ENCODE measurements around the gene ADGRG1. TPM values are rescaled to one million over a fixed set of nuclear protein-coding genes. Genes with fewer than 3 reads are reported as not detected.

The ADGRG1 gene
- total RNA-seq, 2 donors from 2014 or later: 53.7 to 61.6 TPM

DNA sequence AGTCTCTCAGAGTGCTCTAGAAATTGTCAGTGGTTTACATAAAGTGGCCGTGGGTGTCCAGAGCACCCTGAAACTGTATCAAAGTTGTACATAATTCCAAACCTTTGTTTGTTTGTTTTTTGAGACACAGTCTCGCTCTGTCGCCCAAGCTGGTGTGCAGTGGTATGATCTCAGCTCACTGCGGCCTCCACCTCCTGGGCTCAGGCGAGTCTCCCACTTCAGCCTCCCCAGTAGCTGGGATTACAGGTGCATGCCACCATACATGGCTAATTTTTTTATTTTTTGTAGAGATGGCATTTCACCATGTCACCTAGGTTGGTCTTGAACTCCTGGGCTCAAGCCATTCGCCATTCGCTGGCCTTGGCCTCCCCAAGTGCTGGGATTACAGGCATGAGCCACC is 24.3 kb upstream of the ADGRG1 start:
- peaks cover 75% of the 10 kb centered on the region for H3K4me1 ChIP-seq
- no peak for ATAC-seq
- H3K27me3 ChIP-seq: no peaks in the 10 kb centered on the region
- H3K4me3 ChIP-seq: no peak overlapping the region
- intact Hi-C loops (cut with DNase I): no loop called here
- H3K9me3 ChIP-seq: no peaks in the 10 kb centered on the region
- no peak for DNase-seq
- peak overlapping the region in 2 of 4 donors; percentile 33 to 92 for H3K27ac ChIP-seq
- no peaks in the 10 kb centered on the region for H3K36me3 ChIP-seq (replicated peaks in 1 of 2; ENCODE audit: insufficient read depth in 1 of 2, low read depth in 2 of 2)
- TF ChIP-seq, protein P1, sequence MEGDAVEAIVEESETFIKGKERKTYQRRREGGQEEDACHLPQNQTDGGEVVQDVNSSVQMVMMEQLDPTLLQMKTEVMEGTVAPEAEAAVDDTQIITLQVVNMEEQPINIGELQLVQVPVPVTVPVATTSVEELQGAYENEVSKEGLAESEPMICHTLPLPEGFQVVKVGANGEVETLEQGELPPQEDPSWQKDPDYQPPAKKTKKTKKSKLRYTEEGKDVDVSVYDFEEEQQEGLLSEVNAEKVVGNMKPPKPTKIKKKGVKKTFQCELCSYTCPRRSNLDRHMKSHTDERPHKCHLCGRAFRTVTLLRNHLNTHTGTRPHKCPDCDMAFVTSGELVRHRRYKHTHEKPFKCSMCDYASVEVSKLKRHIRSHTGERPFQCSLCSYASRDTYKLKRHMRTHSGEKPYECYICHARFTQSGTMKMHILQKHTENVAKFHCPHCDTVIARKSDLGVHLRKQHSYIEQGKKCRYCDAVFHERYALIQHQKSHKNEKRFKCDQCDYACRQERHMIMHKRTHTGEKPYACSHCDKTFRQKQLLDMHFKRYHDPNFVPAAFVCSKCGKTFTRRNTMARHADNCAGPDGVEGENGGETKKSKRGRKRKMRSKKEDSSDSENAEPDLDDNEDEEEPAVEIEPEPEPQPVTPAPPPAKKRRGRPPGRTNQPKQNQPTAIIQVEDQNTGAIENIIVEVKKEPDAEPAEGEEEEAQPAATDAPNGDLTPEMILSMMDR (IDR thresholded peaks at IDR 0.05): no peak
- no peak for TF ChIP-seq POLR2A (IDR thresholded peaks at IDR 0.05)
- WGBS, 2 donors: 82 to 84% methylated on average over 7 of the region's 7 CpGs

DNA sequence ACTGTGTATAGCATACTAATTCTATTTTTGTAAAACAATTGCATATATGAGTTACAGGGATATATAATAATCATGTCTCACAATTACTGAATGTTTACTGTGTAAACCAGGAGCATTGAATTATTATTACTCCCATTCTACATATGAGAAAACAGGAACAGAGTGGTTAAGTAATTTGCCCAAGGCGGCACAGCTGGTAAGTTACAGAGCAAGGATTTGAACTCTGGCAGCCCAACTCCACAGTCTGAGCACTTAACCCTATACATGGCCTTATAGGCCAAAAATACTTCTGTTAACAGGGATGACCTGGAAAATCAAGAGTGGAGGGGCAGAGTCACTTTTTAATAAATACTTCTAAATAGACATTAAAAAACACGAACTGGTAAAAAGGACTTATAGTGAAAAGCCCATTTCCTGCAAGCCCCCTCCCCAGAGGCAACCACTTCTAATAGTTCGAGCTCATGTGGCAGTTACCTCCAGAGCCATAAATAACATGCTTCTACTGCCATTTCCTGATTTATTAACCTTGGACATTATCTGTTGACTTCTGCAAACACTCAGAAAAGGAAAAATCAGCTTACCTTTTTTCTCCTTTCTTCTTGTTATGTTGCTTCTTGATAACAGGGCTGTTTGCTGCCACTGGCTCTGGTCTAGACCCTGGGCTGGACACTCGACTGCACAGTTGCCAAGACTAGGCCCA is 22.1 kb upstream of the ADGRG1 start:
- H3K4me3 ChIP-seq: no peak overlapping the region

DNA sequence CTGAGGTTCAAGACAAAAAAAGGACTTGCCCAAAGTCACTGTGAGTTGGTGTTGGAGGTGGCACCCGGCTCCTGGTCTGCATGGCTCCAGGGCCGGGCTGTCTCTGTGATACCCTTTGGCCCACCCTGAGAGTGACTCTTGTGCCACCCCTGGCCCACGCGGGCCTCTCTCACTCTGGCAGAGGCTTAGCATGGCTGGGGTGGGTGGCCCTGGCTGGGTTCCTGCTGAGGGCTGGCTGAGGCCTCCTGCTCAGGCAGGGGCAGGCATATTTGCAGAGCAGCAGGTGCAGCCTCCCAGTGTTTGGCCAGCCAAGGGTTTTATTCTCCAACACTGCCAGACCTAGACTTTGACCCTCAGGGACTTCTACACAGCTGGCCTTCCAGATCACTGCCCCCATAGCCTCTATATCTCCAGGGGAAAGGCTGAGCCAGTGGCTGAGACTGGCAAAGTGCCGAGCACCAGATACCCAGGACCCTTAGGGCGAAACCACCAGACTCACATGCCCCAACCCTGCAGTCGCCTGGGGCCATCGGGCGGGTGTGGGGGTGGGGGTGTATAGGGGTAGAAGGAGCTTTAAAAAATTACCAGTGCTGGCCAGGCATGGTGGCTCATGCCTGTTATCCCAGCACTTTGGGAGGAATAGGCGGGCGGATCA is 21.5 kb upstream of the ADGRG1 start:
- H3K9me3 ChIP-seq: no peaks in the 10 kb centered on the region
- peaks cover 83% of the 10 kb centered on the region for H3K4me1 ChIP-seq
- H3K27me3 ChIP-seq: no peaks in the 10 kb centered on the region
- H3K4me3 ChIP-seq: no peak overlapping the region
- 41 to 45% methylated on average over 6 to 10 of the region's 11 CpGs for WGBS, 2 donors
- no peaks in the 10 kb centered on the region for H3K36me3 ChIP-seq (replicated peaks in 1 of 2; ENCODE audit: insufficient read depth in 1 of 2, low read depth in 2 of 2)
- ATAC-seq (peak; percentile 77), DNase-seq (peak; percentile 78 to 91 (median 88))
- intact Hi-C loops (cut with DNase I): no loop called here
- H3K27ac ChIP-seq: peak overlapping the region; percentile 82 to 92 (median 86)
- TF ChIP-seq, protein P1 (IDR thresholded peaks at IDR 0.05): no peak
- TF ChIP-seq POLR2A (IDR thresholded peaks at IDR 0.05): peak in 1 of 3 donors; percentile 59

More for the DNA sequence above, 22.1 kb upstream of the ADGRG1 start:
- 26 to 27% methylated on average over 4 of the region's 4 CpGs for WGBS, 2 donors
- Histone ChIP-seq H3K9me3 (no peaks in the 10 kb centered on the region), H3K4me1 (peaks cover 83% of the 10 kb centered on the region), H3K27ac (peak overlapping the region; percentile 82 to 92 (median 86)), H3K27me3 (no peaks in the 10 kb centered on the region), H3K36me3 (replicated peaks in 1 of 2; ENCODE audit: insufficient read depth in 1 of 2, low read depth in 2 of 2) (no peaks in the 10 kb centered on the region)
- intact Hi-C loops (cut with DNase I): no loop called here
- TF ChIP-seq POLR2A (IDR thresholded peaks at IDR 0.05): no peak
- TF ChIP-seq, protein P1 (IDR thresholded peaks at IDR 0.05): no peak
- peak; percentile 11 for ATAC-seq
- no peak for DNase-seq

DNA sequence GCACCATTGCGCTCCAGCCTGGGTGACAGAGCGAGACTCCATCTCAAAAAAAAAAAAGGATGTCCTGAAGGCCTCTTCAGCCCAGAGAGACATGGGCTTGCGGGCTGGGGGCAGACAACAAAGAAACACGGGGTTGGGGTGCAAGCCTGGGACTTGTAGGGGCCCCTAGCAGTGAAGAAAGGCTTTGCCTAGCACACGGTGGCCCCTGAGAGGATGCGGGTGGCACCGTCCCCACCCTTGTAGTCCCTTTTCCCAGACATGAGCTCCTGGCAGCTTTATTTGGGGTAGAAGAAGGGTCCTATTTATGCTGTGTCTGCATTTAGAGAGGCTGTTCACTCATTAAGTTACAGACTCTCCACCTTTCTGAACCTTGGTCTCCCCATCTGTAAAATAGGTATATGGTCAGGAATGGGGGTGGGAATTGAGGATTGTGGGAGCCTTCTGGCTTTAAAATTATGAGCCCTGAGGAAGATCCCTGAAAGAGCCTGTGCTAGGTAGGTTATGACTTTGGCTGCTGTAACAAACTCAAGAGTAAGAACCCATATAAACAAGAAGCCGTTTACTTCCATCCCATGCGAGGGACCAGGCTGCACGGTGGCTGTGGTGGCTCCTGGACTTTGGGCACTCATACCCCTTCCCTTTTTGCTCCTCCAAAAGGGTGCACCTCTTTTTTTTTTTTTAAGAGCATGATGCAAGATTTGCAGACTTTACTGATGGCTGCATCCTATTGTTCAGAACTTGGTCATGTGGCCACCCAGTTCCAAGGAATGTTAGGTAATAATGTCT is 20.6 kb upstream of the ADGRG1 start:
- TF ChIP-seq, protein P1 (IDR thresholded peaks at IDR 0.05): no peak
- TF ChIP-seq POLR2A (IDR thresholded peaks at IDR 0.05): no peak
- WGBS, 2 donors: 82 to 85% methylated on average over 10 of the region's 10 CpGs
- H3K4me3 ChIP-seq: no peak overlapping the region
- ATAC-seq: no peak
- H3K27me3 ChIP-seq: no peaks in the 10 kb centered on the region
- no peak for DNase-seq
- H3K4me1 ChIP-seq: peaks cover 83% of the 10 kb centered on the region
- peak overlapping the region; percentile 82 to 92 (median 86) for H3K27ac ChIP-seq
- H3K9me3 ChIP-seq: no peaks in the 10 kb centered on the region
- intact Hi-C loops (cut with DNase I): no loop called here
- no peaks in the 10 kb centered on the region for H3K36me3 ChIP-seq (replicated peaks in 1 of 2; ENCODE audit: insufficient read depth in 1 of 2, low read depth in 2 of 2)
